GM19023 (cell line): ENCODE measurements around the gene NEURL2.

ENCODE experiments used
- ATAC-seq: cut with Tn5 transposase; IDR thresholded peaks from one replicate; pipeline ENCODE4 v1.9.1; 2021; ENCODE audit warnings: mild to moderate bottlenecking, moderate library complexity; ENCODE audit not compliant: unreplicated experiment

The NEURL2 gene

GRCh38 chr20:45848421-45848820 is 42.6 kb downstream of the NEURL2 start:
- ATAC-seq, result no peak

GRCh38 chr20:45845452-45845851 is 45.6 kb downstream of the NEURL2 start:
- no peak for ATAC-seq

GRCh38 chr20:45843506-45843905 is 47.5 kb downstream of the NEURL2 start:
- ATAC-seq, result no peak

GRCh38 chr20:45842169-45842812 is 48.7 kb downstream of the NEURL2 start:
- ATAC-seq, result no peak

GRCh38 chr20:45841407-45842129 is 49.4 kb downstream of the NEURL2 start:
- ATAC-seq, result no peak

GRCh38 chr20:45840700-45841198 is 50.3 kb downstream of the NEURL2 start:
- ATAC-seq, result no peak
